ENCODE data around the gene ADGRA1. TPM values are rescaled to one million over a fixed set of nuclear protein-coding genes. Genes with fewer than 3 reads are reported as not detected.
"Not testable (repeated sequence)": the region's sequence is repeated elsewhere in the genome, so short reads cannot be mapped to it uniquely, and the experiment has no call there.

The ADGRA1 gene
- total RNA-seq, 4 donors from 2014 or later = 0.13 TPM; not detected in 3

DNA sequence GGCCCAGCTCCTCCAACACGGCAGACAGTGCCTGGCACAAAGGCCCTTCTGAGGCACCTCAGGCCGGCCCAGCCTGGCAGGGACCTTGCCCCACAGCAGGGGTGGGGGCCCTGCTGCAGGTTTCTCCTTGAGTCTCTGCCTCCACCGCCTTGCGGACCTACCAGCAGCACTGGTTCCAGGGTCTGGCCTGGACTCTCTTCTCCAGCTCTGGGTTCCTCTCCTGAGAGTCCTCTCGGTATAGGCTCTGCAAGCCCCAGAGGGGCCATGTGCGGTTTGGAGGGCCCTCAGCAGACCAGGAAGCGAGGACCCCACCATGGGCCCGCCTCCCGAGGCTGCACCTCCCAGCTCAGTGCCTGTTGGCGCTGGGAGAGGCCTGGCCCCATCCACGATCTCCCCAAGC is 38.1 kb upstream of the ADGRA1 start:
- H3K27ac ChIP-seq = no peak overlapping the region
- H3K36me3 ChIP-seq = no peaks in the 10 kb centered on the region
- H3K9me3 ChIP-seq = no peaks in the 10 kb centered on the region
- no CpG with 5 or more reads among the region's 11 CpGs for WGBS, 2 donors (ENCODE audit: low coverage in 1 of 2)
- H3K4me1 ChIP-seq = no peaks in the 10 kb centered on the region
- ATAC-seq = no peak
- no peak overlapping the region for H3K4me3 ChIP-seq
- H3K27me3 ChIP-seq = peaks cover 93% of the 10 kb centered on the region
- TF ChIP-seq, protein P1, sequence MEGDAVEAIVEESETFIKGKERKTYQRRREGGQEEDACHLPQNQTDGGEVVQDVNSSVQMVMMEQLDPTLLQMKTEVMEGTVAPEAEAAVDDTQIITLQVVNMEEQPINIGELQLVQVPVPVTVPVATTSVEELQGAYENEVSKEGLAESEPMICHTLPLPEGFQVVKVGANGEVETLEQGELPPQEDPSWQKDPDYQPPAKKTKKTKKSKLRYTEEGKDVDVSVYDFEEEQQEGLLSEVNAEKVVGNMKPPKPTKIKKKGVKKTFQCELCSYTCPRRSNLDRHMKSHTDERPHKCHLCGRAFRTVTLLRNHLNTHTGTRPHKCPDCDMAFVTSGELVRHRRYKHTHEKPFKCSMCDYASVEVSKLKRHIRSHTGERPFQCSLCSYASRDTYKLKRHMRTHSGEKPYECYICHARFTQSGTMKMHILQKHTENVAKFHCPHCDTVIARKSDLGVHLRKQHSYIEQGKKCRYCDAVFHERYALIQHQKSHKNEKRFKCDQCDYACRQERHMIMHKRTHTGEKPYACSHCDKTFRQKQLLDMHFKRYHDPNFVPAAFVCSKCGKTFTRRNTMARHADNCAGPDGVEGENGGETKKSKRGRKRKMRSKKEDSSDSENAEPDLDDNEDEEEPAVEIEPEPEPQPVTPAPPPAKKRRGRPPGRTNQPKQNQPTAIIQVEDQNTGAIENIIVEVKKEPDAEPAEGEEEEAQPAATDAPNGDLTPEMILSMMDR (IDR thresholded peaks at IDR 0.05) = no peak
- no peak for TF ChIP-seq POLR2AphosphoS5 (IDR thresholded peaks at IDR 0.05)
- no peak for TF ChIP-seq POLR2A (IDR thresholded peaks at IDR 0.05)
- no peak for TF ChIP-seq EP300 (IDR thresholded peaks at IDR 0.05)

- no peaks in the 10 kb centered on the region for H3K36me3 ChIP-seq
- 50% methylated on average over 1 of the region's 11 CpGs; no CpG with 5 or more reads in 1 of the 2 donors for WGBS, 2 donors (ENCODE audit: low coverage in 1 of 2)
- TF ChIP-seq POLR2A (IDR thresholded peaks at IDR 0.05) (no peak), EP300 (IDR thresholded peaks at IDR 0.05) (no peak), POLR2AphosphoS5 (IDR thresholded peaks at IDR 0.05) (no peak)
- TF ChIP-seq, protein P1 (IDR thresholded peaks at IDR 0.05) = no peak
- H3K9me3 ChIP-seq = no peaks in the 10 kb centered on the region
- no peaks in the 10 kb centered on the region for H3K4me1 ChIP-seq
- no peak for ATAC-seq
- peaks cover 87% of the 10 kb centered on the region for H3K27me3 ChIP-seq
- no peak overlapping the region for H3K27ac ChIP-seq
- no peak overlapping the region for H3K4me3 ChIP-seq
Observed at GRCh38 chr10:133050371-133050770, 37.4 kb upstream of the ADGRA1 start.

- 70% methylated on average over 2 of the region's 14 CpGs; no CpG with 5 or more reads in 1 of the 2 donors for WGBS, 2 donors (ENCODE audit: low coverage in 1 of 2)
- no peaks in the 10 kb centered on the region for H3K36me3 ChIP-seq
- H3K4me1 ChIP-seq = no peaks in the 10 kb centered on the region
- TF ChIP-seq EP300 (IDR thresholded peaks at IDR 0.05) (no peak), POLR2AphosphoS5 (IDR thresholded peaks at IDR 0.05) (no peak), POLR2A (IDR thresholded peaks at IDR 0.05) (no peak)
- TF ChIP-seq, protein P1 (IDR thresholded peaks at IDR 0.05) = no peak
- no peaks in the 10 kb centered on the region for H3K9me3 ChIP-seq
- H3K27ac ChIP-seq = no peak overlapping the region
- peaks cover 87% of the 10 kb centered on the region for H3K27me3 ChIP-seq
- no peak overlapping the region for H3K4me3 ChIP-seq
- no peak for ATAC-seq
Observed at GRCh38 chr10:133052076-133052475, 35.6 kb upstream of the ADGRA1 start.

DNA sequence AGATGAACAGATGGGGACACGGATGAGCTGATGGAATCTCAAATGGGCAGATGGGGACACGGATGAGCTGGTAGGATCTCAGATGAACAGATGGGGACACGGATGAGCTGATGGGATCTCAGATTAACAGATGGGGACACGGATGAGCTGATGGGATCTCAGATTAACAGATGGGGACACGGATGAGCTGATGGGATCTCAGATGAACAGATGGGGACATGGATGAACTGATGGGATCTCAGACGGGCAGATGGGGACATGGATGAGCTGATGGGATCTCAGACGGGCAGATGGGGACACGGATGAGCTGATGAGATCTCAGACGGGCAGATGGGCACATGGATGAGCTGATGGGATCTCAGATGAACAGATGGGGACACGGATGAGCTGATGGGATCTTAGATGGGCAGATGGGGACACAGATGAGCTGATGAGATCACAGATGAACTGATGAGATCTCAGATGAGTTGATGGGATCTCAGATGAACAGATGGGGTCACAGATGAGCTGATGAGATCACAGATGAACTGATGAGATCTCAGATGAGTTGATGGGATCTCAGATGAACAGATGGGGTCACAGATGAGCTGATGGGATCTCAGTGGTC is 34.1 kb upstream of the ADGRA1 start:
- not testable (repeated sequence) for H3K4me1 ChIP-seq, H3K9me3 ChIP-seq, ATAC-seq, H3K4me3 ChIP-seq, H3K36me3 ChIP-seq, H3K27ac ChIP-seq
- H3K27me3 ChIP-seq = peaks cover 77% of the 10 kb centered on the region
- WGBS, 2 donors (ENCODE audit: low coverage in 1 of 2) = 74 to 78% methylated on average over 7 to 10 of the region's 10 CpGs

GRCh38 chr10:133055470-133055869 is 32.3 kb upstream of the ADGRA1 start:
- Histone ChIP-seq H3K27me3 (peaks cover 70% of the 10 kb centered on the region), H3K9me3 (no peaks in the 10 kb centered on the region), H3K27ac (no peak overlapping the region), H3K36me3 (no peaks in the 10 kb centered on the region), H3K4me3 (no peak overlapping the region), H3K4me1 (no peaks in the 10 kb centered on the region)
- 73% methylated on average over 2 of the region's 2 CpGs; no CpG with 5 or more reads in 1 of the 2 donors for WGBS, 2 donors (ENCODE audit: low coverage in 1 of 2)
- ATAC-seq = no peak
- no peak for TF ChIP-seq EP300 (IDR thresholded peaks at IDR 0.05)

DNA sequence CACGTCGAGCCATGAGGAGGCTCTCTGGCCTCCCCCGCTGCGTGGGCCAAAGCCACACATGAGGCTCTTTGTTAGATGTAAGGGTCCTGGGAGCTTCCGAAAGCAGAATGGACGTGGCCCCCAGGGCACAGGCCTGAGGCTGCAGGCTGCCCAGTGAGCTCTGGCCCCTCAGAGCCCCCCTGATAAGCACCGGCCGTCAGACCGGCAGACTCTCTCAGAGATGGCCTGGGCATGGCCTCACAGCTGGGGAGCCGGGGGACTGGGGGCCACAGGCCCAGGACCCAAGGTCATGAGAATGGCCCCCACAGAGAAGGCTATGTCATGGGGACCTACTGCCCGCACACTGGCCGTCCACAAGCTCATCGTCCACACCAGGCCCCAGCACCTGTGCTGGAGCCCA is 31.7 kb upstream of the ADGRA1 start:
- no peaks in the 10 kb centered on the region for H3K4me1 ChIP-seq
- H3K27me3 ChIP-seq = peaks cover 70% of the 10 kb centered on the region
- no peak for ATAC-seq
- H3K4me3 ChIP-seq = no peak overlapping the region
- WGBS, 2 donors (ENCODE audit: low coverage in 1 of 2) = no CpG with 5 or more reads among the region's 13 CpGs
- no peak overlapping the region for H3K27ac ChIP-seq
- no peak for TF ChIP-seq EP300 (IDR thresholded peaks at IDR 0.05)
- no peak for TF ChIP-seq POLR2AphosphoS5 (IDR thresholded peaks at IDR 0.05)
- TF ChIP-seq, protein P1 (IDR thresholded peaks at IDR 0.05) = no peak
- no peak for TF ChIP-seq POLR2A (IDR thresholded peaks at IDR 0.05)
- no peaks in the 10 kb centered on the region for H3K36me3 ChIP-seq
- H3K9me3 ChIP-seq = no peaks in the 10 kb centered on the region
